HG02610 (cell line): Measurements from ENCODE around the gene GREB1L.
"Not testable (repeated sequence)": the region's sequence is repeated elsewhere in the genome, so short reads cannot be mapped to it uniquely, and the experiment has no call there.

Source experiments
- ATAC-seq: cut with Tn5 transposase; IDR thresholded peaks from one replicate; pipeline ENCODE4 v1.9.1; 2021; ENCODE audit warnings: mild to moderate bottlenecking, moderate library complexity; ENCODE audit not compliant: unreplicated experiment

The GREB1L gene

GRCh38 chr18:21262979-21263378 is 20.9 kb downstream of the GREB1L start:
- no peak for ATAC-seq

DNA sequence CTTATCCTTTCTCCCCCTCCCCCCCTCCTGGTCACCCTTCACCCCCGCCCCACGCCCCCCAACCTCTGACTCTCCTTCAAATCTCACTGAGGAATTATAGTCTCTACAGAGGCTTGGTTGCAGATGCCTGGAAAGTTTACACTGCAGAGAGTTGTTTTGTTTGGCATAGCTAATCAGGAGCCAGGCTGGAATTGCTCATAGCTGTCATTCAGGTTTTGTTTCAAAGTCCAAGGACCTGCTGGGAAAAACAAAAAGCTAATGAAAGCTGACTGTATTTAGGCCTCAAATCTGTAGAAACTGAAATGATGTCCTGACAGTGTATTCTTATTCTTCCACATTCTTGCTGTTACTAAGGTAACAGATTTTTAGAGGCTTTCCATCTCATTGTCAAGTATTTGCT is 22.6 kb downstream of the GREB1L start:
- ATAC-seq, result no peak

DNA sequence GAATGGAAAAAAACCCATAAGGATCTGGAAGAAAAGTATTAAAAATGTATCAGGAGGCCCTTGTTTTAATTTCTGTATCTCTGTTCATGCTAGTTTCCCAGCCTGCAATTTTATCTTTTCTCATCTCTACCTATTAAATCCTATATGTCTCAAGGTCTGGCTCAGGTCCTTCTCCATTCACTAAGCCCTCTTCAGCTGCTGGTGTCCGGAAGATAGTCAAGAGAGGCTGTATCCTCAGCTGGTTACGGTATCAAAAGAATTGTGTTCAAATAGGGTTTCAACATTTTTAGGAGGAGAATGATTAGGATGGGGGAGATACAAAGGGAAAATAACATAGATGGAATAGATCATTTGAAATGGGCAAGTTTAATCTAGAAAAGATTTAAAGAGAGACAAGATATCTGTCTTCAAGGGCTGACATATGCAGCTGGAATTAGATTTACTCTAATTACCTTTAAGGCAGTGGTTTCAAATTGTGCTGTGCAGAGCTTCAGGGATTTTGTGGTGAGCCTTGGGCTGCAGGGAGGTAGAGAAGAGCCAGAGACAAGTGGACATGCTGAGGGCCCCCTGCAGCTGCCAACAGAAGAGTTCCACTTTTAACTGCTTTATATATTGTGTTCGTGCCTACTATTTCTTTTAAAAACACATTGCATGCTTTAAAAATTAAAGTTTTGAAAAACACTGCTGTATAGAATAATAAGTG is 24.1 kb downstream of the GREB1L start:
- ATAC-seq, result no peak

DNA sequence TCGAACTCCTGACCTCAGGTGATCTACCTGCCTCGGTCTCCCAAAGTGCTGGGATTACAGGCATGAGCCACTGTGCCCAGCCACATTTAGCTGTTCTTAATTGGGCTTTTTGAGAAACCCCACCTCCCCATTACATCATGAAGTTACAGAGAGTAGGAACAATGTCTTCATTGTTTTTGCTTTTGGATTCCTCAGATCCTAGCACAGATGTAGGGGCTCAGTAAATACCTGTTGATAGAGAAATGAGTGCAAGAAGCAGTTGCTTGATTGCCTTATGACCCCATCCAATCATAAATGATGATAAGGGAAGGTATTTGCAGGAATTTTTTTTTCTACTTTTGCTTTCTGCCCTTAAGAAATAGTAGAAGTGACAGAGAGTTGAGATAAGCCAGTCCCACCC is 25.4 kb downstream of the GREB1L start:
- no peak for ATAC-seq

DNA sequence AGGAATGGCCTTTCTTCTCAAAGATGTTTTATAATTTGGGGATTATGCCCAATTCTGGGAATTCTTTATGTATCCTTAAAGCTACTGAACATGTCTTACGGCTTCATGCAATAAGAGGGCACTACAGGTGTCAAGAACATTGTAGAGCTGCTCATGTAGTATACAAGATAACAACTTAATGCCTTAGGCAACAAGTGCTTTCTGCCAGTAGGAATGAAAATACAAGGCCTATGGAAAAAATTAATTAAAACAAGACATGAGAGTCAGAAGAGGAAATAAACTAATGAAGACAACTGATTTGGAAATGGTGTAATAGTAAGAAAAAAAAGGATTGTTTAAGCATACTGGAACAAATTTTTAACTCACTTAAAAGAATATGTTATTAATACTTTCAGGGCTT is 27.3 kb downstream of the GREB1L start:
- no peak for ATAC-seq

DNA sequence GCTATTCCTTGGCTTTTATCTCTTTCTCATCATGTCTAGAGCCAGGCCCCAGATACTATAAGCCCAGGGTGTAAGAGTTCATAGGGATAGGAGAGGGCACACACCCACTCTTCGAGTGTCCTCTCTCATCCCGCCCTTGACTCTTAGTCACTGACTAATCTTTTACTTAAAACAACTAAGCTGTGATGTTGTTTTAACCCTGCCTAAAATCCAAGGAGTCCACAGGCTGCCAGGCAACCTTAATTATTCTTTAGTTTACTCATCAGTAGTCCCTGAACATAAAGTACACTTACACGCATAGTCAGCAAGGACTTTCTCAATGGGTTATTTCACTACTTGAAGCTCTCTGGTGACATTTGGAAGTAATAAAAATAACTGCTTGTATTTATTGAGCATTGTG is 28.4 kb downstream of the GREB1L start:
- ATAC-seq, result no peak

GRCh38 chr18:21272016-21272579 is 30.1 kb downstream of the GREB1L start:
- ATAC-seq, result no peak

- ATAC-seq, result no peak
Observed at GRCh38 chr18:21273568-21273967, 31.5 kb downstream of the GREB1L start.

DNA sequence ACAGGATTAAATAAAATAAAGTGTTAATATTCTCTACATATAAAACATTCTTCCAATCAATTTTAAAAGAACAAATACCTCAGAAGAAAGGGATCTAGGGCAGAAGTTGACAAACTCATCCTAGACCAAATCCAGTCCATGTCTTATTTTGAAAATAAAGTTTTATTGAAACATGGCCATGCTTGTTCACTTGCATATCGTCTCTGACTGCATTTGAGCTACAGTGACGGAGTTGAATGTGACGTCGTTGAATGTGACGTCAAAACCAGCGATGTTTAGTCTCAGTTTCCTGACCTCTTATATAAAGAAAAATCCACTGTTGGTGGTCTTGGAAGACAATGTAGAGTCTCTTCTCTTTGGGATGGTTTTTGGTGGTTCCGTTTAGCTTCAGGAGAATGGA is 33.6 kb downstream of the GREB1L start:
- ATAC-seq, result no peak

DNA sequence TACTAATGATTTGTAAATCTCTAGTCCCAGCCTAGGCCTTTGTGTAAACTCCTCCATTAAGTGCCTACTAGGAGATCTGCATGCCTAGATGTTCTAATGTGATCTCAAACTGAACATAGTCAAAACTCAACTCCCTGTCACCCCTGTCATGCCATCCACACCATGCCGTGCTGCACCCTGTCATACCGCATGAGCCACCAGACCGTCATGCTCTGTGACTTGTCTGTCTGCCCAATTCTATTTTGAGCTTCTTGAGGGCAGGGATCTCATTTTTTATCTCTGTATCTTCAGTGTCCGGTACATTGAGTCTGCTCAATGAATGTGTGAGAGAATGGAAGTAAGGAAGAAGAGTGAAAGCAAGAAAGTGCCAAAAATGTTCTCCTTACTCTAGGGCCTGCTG is 35.5 kb downstream of the GREB1L start:
- ATAC-seq, result no peak

GRCh38 chr18:21278218-21278617 is 36.2 kb downstream of the GREB1L start:
- not testable (repeated sequence) for ATAC-seq

- ATAC-seq, result no peak
Observed at GRCh38 chr18:21281603-21282002, 39.6 kb downstream of the GREB1L start.

DNA sequence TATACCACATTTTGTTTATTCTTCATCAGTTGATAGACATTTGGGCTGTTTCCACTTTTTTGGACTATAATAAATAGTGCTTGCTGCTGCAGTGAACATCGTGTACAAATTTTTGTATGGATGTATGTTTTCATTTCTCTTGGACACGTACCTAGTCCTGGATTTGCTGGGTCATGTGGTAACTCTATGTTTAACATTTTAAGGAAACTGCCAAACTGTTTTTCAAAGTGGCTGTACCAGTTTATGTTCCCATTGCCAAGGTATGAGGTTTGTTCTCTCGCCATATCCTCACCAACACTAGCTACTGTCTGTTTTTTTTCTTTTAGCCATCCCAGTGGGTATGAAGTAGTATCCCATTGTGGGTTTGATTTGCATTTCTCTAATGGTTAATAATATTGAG is 42.5 kb downstream of the GREB1L start:
- no peak for ATAC-seq

GRCh38 chr18:21289827-21290226 is 47.8 kb downstream of the GREB1L start:
- ATAC-seq, result no peak

DNA sequence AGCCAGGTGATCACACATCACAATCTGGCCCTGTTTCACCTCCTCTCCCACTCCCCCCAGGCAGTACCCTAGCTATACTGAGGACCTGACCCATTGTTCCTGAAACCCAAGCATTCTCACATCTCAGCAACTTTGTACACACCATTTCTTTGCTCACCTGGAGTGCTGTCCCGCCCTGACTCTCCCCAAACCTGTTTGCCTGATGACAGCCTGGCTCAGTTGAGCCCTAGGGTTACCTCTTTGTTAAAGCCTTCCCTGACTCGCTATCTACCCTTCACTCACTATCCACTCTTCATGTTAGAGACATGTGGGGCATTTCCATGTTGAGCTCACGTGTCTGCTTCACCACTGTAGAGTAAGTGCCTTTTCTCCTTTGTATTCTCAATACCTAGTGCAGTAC is 49.1 kb downstream of the GREB1L start:
- ATAC-seq, result no peak

- no peak for ATAC-seq
Observed at GRCh38 chr18:21293479-21293878, 51.4 kb downstream of the GREB1L start.

DNA sequence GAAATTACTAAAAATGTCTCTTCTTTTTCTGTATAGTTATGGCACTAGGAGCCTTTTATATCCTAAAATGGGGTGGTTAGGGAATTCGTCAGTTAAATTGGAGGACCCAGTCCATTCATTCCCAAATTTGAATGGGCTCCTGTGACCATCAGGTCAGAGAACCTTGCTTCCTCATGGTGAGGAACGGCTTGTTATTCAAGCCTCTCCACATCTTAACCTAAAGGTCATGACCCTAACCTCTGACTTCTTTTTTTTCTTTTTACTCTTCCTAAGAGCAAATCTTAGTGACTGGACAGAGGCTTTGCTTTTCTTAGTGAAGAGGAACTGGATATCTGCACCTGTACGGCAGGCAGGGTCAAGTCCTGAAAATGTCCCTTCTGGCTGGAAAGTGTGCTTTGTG is 53.1 kb downstream of the GREB1L start:
- no peak for ATAC-seq

GRCh38 chr18:21296045-21296444 is 54.0 kb downstream of the GREB1L start:
- ATAC-seq, result no peak

- no peak for ATAC-seq
Observed at GRCh38 chr18:21298351-21298750, 56.3 kb downstream of the GREB1L start.

GRCh38 chr18:21300035-21300907 is 58.2 kb downstream of the GREB1L start:
- no peak for ATAC-seq

- no peak for ATAC-seq
Observed at GRCh38 chr18:21300908-21301200, 58.8 kb downstream of the GREB1L start.

DNA sequence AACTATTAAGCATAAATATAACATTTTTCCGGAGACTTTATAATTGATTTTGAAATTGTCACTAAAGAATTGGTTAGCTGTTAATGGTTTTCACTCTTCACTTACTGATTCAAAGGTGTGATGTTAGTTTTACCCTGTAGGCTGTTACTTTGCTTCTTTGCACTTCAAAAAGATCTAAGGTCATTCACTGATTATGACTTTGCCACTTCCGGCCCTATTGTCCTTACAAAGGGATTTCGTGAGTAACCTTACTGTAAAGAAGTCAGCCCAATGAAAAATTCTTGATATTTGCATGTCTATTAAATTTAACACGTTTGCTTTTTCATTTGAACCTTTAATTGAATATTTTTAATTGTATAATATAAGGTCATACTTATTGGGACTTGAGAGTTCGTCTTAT is 61.4 kb downstream of the GREB1L start:
- no peak for ATAC-seq
